Panc1 (cell line): ENCODE data around the gene ADCY7. TPM values are rescaled to one million over a fixed set of nuclear protein-coding genes. Genes with fewer than 3 reads are reported as not detected.
A peak's percentile ranks its signal among the peaks of the same experiment; 100 is the strongest.

ENCODE experiments used
- ATAC-seq: fragments of 200-7000 bp; cut with Tn5 transposase; 2 replicates; pipeline ENCODE4 v1.9.1; 2020; ENCODE audit warnings: mild to moderate bottlenecking, moderate library complexity
- BruUV-seq: library from RNA; stranded (reverse); fragments of 400-500 nt; replicated peaks from 2 replicates; lab custom pipeline; 2021; lab: Mats Ljungman, UMichigan
- CTCF ChIA-PET: fragments of 300-600 bp; sonication (Branson Sonifier 250); formaldehyde crosslinking; loops from one replicate; lab custom pipeline; 2022; ENCODE audit warnings: antibody characterized with exemption; lab: Charles Lee
- POLR2A ChIA-PET: fragments of 300-600 bp; sonication (Branson Sonifier 250); formaldehyde crosslinking; loops from one replicate; lab custom pipeline; 2022; ENCODE audit warnings: antibody characterized with exemption; lab: Charles Lee
- DNase-seq: peaks from one replicate; pipeline ENCODE4 v3.0.0-alpha.2; 2010; ENCODE audit warnings: low read depth, low spot score
- H3K27ac ChIP-seq: 2 replicates; pipeline ENCODE4 v1.5.1; 2011; ENCODE audit warnings: mild to moderate bottlenecking, low read length, inconsistent platforms
- H3K27me3 ChIP-seq: fragments of 200-500 bp; sonication (Bioruptor generic); 2 replicates; pipeline ENCODE4 v1.6.0; 2014; ENCODE audit warnings: low read length, inconsistent platforms; ENCODE audit not compliant: control insufficient read depth, insufficient read depth
- H3K36me3 ChIP-seq: fragments of 200-500 bp; sonication (Bioruptor generic); 2 replicates; pipeline ENCODE4 v1.5.1; 2014; ENCODE audit warnings: inconsistent platforms, mild to moderate bottlenecking, low read length, moderate library complexity; ENCODE audit not compliant: control insufficient read depth, insufficient read depth
- H3K4me1 ChIP-seq: 2 replicates; pipeline ENCODE4 v1.5.1; 2011; ENCODE audit warnings: inconsistent platforms, mild to moderate bottlenecking, low read length, moderate library complexity; ENCODE audit not compliant: control insufficient read depth, insufficient read depth
- H3K4me3 ChIP-seq, 2 experiments: 2 replicates each; pipeline ENCODE4 v1.5.1; 2011 to 2012; ENCODE audit warnings: low read depth in 2 of 2, low read length in 2 of 2, mild to moderate bottlenecking in 2 of 2, inconsistent platforms in 1 of 2, moderate library complexity in 1 of 2
- H3K9me3 ChIP-seq: fragments of 200-500 bp; sonication (Bioruptor generic); 2 replicates; pipeline ENCODE4 v1.5.1; 2014; ENCODE audit warnings: low read depth, mild to moderate bottlenecking, inconsistent platforms, low read length, moderate library complexity; ENCODE audit not compliant: control insufficient read depth, insufficient read depth
- POLR2AphosphoS5 ChIP-seq: IDR thresholded peaks from 2 replicates; pipeline ENCODE4 v1.6.1; 2012; ENCODE audit warnings: mild to moderate bottlenecking, low read depth, low read length, moderate library complexity
- SIN3A ChIP-seq: IDR thresholded peaks from 2 replicates; pipeline ENCODE4 v1.6.1; 2012; ENCODE audit warnings: low read depth, mild to moderate bottlenecking, low read length, moderate library complexity, borderline replicate concordance; ENCODE audit not compliant: insufficient read depth
- in situ Hi-C: cut with HindIII; loops from 2 replicates; pipeline ENCODE4 v1.10.0; 2016; ENCODE audit warnings: low sequenced_read_pairs, low pct_unique_long_range_greater_than_20kb
- intact Hi-C: fragments of 100-400 bp; cut with micrococcal nuclease; formaldehyde crosslinking; loops from one replicate; pipeline ENCODE4 v1.10.0; 2022; ENCODE audit not compliant: unreplicated experiment
- total RNA-seq: library from RNA; stranded (reverse); gene quantifications from one replicate; pipeline ENCODE4 v1.2.1, GENCODE V29; 2021; ENCODE audit not compliant: unreplicated experiment
- TF ChIP-seq, protein P1 (sequence below): fragments of 450-650 bp; IDR thresholded peaks from 2 replicates; pipeline ENCODE4 v1.5.1; 2017; ENCODE audit warnings: mild to moderate bottlenecking
- TF ChIP-seq, protein P2 (sequence below), 2 experiments: IDR thresholded peaks; 2 replicates each; pipeline ENCODE4 v1.6.1; 2011 to 2012; ENCODE audit warnings: low read depth in 2 of 2, control low read depth in 1 of 2, low read length in 1 of 2, mild to moderate bottlenecking in 1 of 2, moderate library complexity in 1 of 2; ENCODE audit not compliant: insufficient read depth in 1 of 2

The ADCY7 gene
- total RNA-seq, 1 experiment from 2014 or later: 6.3 TPM

DNA sequence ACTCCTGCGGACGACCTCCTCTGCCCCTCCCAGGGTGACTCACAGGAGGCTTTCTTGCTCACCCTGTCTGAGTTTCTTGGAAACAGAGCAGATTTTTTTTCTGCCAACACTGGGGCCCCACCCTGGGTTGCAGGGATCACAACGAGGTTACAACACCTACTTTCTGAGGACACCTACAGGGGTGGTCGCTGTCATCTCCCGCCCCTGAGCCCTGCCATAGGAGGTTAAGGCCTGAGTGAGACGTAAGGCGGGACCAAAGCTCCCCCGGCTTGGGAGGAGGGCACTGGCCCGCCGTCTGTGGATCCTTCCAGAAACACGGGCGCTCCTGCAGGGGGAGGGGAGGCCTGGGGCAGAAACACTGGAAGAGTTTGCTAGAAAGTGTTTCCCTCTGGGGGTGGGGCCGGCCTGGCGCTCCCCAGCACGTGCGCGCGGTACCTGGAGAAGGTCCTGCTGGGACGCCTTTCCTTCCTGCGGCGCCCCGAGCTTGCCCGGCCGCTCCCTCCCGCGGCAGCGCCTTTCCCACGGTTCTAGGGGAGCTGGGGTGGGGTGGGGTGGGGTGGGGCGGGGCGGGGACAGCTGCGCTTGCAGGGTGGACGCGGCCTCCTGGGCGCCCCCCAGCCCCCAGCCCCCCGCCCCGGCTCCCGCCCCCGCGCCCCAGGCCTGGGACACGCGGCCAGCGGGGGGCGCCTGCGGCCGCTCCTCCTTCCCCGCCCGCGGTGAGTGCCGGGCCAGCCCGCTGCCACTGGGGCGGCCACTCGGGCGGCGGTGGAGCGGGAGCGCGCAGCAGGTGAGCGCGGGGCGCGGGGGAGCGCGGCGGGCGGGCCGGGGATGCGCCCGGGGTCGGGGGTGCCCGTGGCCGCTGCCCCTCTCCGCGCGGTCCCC lies 20.7 kb upstream of the ADCY7 start:
- intact Hi-C loops: no loop called here
- no peaks in the 10 kb centered on the region for H3K36me3 ChIP-seq
- no TSS peak for BruUV-seq
- no peaks in the 10 kb centered on the region for H3K27me3 ChIP-seq
- no peaks in the 10 kb centered on the region for H3K9me3 ChIP-seq
- no peak for DNase-seq
- peak overlapping the region; percentile 29; the same call in 1 of the 2 replicates for H3K27ac ChIP-seq
- ATAC-seq: peak; percentile 89
- in situ Hi-C loops: no loop called here
- POLR2A ChIA-PET: interaction anchor here (0.6 kb wide), 1 partner anchor 419 kb away, joined by 3 read pairs; no protein-coding TSS in a partner anchor
- H3K4me3 ChIP-seq: peak overlapping the region; percentile 46 to 50
- TF ChIP-seq, protein P1, sequence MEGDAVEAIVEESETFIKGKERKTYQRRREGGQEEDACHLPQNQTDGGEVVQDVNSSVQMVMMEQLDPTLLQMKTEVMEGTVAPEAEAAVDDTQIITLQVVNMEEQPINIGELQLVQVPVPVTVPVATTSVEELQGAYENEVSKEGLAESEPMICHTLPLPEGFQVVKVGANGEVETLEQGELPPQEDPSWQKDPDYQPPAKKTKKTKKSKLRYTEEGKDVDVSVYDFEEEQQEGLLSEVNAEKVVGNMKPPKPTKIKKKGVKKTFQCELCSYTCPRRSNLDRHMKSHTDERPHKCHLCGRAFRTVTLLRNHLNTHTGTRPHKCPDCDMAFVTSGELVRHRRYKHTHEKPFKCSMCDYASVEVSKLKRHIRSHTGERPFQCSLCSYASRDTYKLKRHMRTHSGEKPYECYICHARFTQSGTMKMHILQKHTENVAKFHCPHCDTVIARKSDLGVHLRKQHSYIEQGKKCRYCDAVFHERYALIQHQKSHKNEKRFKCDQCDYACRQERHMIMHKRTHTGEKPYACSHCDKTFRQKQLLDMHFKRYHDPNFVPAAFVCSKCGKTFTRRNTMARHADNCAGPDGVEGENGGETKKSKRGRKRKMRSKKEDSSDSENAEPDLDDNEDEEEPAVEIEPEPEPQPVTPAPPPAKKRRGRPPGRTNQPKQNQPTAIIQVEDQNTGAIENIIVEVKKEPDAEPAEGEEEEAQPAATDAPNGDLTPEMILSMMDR: peak; percentile 75; the same call in 1 of the 2 replicates
- TF ChIP-seq SIN3A (no peak), POLR2AphosphoS5 (no peak)
- peaks cover 4% of the 10 kb centered on the region; the same call in 1 of the 2 replicates for H3K4me1 ChIP-seq
- CTCF ChIA-PET: no interaction called here

DNA sequence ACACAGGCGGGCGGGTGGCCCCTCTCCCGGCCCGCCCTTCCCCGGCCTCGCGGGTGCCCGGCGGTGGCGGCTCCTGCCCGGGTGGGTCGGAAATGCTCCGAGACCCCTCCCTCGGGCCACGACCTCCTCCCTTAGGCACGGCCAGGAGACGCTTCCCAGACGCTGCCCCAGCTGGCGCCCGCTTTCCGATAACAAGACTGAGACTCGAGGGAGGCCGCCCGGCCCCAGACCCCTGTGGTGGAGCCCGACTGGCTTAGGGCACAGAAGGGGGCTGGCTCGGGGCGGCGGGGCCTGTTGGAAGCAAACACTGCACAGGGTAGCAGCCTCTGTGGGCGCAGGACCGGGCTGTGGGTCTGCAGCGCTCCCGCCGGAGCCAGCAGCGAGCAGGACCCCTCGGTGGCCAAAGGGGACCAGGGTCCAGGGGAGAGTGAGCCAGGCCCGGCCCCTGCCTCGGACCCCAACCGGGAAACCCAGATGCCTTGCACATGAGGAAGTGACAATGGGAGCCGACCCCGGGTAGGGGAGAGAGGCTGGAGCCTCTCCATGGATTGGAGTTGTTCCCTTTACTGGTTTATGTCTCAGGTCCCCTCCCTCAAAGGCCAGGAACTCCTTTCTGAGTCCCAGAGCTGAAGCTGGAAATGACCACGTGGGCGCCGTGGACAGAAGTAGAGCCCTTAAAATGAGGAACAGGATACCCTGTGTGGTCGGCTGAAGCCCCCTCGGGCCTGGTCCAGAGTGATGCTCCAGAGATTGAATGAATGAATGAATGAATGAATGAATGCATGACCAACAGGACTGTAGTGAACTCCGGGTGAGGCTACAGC lies 19.8 kb upstream of the ADCY7 start:
- no TSS peak for BruUV-seq
- POLR2A ChIA-PET: no interaction called here
- Histone ChIP-seq H3K27ac (no peak overlapping the region), H3K27me3 (no peaks in the 10 kb centered on the region), H3K9me3 (no peaks in the 10 kb centered on the region), H3K4me3 (peak overlapping the region; percentile 45 to 50), H3K36me3 (no peaks in the 10 kb centered on the region), H3K4me1 (peaks cover 4% of the 10 kb centered on the region; the same call in 1 of the 2 replicates)
- TF ChIP-seq SIN3A: no peak
- TF ChIP-seq, protein P2, sequence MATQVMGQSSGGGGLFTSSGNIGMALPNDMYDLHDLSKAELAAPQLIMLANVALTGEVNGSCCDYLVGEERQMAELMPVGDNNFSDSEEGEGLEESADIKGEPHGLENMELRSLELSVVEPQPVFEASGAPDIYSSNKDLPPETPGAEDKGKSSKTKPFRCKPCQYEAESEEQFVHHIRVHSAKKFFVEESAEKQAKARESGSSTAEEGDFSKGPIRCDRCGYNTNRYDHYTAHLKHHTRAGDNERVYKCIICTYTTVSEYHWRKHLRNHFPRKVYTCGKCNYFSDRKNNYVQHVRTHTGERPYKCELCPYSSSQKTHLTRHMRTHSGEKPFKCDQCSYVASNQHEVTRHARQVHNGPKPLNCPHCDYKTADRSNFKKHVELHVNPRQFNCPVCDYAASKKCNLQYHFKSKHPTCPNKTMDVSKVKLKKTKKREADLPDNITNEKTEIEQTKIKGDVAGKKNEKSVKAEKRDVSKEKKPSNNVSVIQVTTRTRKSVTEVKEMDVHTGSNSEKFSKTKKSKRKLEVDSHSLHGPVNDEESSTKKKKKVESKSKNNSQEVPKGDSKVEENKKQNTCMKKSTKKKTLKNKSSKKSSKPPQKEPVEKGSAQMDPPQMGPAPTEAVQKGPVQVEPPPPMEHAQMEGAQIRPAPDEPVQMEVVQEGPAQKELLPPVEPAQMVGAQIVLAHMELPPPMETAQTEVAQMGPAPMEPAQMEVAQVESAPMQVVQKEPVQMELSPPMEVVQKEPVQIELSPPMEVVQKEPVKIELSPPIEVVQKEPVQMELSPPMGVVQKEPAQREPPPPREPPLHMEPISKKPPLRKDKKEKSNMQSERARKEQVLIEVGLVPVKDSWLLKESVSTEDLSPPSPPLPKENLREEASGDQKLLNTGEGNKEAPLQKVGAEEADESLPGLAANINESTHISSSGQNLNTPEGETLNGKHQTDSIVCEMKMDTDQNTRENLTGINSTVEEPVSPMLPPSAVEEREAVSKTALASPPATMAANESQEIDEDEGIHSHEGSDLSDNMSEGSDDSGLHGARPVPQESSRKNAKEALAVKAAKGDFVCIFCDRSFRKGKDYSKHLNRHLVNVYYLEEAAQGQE (IDR thresholded peaks at IDR 0.05; ENCODE audit: insufficient read depth in 1 of 2, low read depth in 2 of 2, low read length in 1 of 2): no peak
- TF ChIP-seq POLR2AphosphoS5: no peak
- peak; percentile 41 for ATAC-seq
- intact Hi-C loops (no loop called here), in situ Hi-C loops (no loop called here)
- CTCF ChIA-PET: interaction anchor here (0.6 kb wide), 1 partner anchor 1706 kb away, joined by 3 read pairs; no protein-coding TSS in a partner anchor
- no peak for DNase-seq
